Measurements from ENCODE around the gene MOV10L1. TPM values are rescaled to one million over a fixed set of nuclear protein-coding genes. Genes with fewer than 3 reads are reported as not detected.

Gene MOV10L1
- total RNA-seq, 4 donors from 2014 or later, result 0.23 to 0.83 (median 0.40) TPM

DNA sequence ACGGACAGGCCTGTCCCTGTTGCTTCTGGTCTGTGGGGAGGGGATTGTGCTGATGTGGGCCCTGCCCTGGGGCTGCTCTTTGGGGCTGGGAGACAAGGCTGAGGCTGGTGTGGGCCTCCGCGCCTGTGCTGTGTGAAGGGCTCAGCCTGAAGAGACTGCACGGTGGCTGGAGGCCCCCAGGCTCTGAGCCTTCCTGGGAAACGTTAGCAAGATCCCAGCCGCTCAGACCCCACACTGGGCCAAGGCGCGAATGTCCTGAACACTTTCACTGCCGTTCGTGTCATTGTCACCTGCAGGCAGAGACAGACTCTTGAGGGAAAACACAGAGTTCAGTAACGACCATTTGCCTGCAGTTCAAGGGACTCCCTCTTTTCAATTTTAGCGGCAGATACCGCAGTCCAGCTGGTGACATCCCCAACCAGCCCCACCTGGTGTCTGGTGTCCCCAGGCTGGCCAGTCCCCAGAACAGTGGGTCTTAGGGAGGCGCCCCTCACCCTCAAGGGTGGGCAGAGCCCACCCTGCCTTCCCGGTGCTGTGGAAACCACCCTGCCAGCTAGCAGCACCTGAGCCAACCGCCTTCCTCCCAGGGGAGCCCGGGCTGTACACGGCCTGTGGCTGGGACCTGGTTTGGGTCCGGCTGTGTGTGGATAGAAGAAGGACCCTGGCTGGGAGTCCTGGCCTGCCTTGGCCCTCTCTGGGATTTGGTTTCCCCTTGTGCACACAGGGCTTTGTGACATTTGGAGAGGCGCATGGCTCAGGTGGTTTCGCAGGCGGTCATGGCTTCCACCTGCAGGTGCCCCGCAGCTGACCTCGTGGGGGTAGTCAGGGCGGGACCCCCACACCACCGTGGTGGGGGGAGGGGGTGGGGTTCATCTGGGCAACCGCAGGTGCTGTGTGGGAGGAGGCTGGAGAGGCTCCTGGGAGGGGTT is 86.4 kb downstream of the MOV10L1 start:
- no peak for TF ChIP-seq POLR2A (IDR thresholded peaks at IDR 0.05; ENCODE audit: low read depth)
- no peak for TF ChIP-seq EP300 (IDR thresholded peaks at IDR 0.05)
- TF ChIP-seq, protein P1, sequence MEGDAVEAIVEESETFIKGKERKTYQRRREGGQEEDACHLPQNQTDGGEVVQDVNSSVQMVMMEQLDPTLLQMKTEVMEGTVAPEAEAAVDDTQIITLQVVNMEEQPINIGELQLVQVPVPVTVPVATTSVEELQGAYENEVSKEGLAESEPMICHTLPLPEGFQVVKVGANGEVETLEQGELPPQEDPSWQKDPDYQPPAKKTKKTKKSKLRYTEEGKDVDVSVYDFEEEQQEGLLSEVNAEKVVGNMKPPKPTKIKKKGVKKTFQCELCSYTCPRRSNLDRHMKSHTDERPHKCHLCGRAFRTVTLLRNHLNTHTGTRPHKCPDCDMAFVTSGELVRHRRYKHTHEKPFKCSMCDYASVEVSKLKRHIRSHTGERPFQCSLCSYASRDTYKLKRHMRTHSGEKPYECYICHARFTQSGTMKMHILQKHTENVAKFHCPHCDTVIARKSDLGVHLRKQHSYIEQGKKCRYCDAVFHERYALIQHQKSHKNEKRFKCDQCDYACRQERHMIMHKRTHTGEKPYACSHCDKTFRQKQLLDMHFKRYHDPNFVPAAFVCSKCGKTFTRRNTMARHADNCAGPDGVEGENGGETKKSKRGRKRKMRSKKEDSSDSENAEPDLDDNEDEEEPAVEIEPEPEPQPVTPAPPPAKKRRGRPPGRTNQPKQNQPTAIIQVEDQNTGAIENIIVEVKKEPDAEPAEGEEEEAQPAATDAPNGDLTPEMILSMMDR (IDR thresholded peaks at IDR 0.05), result no peak
- TF ChIP-seq POLR2AphosphoS5 (IDR thresholded peaks at IDR 0.05), result no peak
- no peaks in the 10 kb centered on the region for H3K9me3 ChIP-seq
- no peak for DNase-seq (ENCODE audit: extremely low spot score)
- peaks cover 0 to 17% (median 2%) of the 10 kb centered on the region in 4 donors for H3K4me1 ChIP-seq
- H3K4me3 ChIP-seq, result no peak overlapping the region
- H3K27ac ChIP-seq (replicated peaks in 1 of 4), result no peak overlapping the region
- H3K36me3 ChIP-seq, result no peaks in the 10 kb centered on the region
- intact Hi-C loops (cut with DNase I), result no loop called here
- 84% methylated on average over 22 of the region's 27 CpGs for WGBS
- H3K27me3 ChIP-seq, result peaks cover 0 to 95% (median 19%) of the 10 kb centered on the region in 4 donors

- WGBS, result 95% methylated on average over 65 of the region's 76 CpGs
- Histone ChIP-seq H3K4me1 (peaks cover 0 to 13% (median 0%) of the 10 kb centered on the region in 4 donors), H3K27ac (replicated peaks in 1 of 4) (no peak overlapping the region), H3K9me3 (no peaks in the 10 kb centered on the region), H3K36me3 (no peaks in the 10 kb centered on the region), H3K4me3 (no peak overlapping the region), H3K27me3 (peaks cover 0 to 87% (median 17%) of the 10 kb centered on the region in 4 donors)
- intact Hi-C loops (cut with DNase I), result no loop called here
- no peak for DNase-seq (ENCODE audit: extremely low spot score)
- TF ChIP-seq, protein P1 (IDR thresholded peaks at IDR 0.05), result no peak
- TF ChIP-seq EP300 (IDR thresholded peaks at IDR 0.05) (no peak), POLR2AphosphoS5 (IDR thresholded peaks at IDR 0.05) (no peak), POLR2A (IDR thresholded peaks at IDR 0.05; ENCODE audit: low read depth) (no peak)
Measured at GRCh38 chr22:50176850-50177536, 87.2 kb downstream of the MOV10L1 start.

DNA sequence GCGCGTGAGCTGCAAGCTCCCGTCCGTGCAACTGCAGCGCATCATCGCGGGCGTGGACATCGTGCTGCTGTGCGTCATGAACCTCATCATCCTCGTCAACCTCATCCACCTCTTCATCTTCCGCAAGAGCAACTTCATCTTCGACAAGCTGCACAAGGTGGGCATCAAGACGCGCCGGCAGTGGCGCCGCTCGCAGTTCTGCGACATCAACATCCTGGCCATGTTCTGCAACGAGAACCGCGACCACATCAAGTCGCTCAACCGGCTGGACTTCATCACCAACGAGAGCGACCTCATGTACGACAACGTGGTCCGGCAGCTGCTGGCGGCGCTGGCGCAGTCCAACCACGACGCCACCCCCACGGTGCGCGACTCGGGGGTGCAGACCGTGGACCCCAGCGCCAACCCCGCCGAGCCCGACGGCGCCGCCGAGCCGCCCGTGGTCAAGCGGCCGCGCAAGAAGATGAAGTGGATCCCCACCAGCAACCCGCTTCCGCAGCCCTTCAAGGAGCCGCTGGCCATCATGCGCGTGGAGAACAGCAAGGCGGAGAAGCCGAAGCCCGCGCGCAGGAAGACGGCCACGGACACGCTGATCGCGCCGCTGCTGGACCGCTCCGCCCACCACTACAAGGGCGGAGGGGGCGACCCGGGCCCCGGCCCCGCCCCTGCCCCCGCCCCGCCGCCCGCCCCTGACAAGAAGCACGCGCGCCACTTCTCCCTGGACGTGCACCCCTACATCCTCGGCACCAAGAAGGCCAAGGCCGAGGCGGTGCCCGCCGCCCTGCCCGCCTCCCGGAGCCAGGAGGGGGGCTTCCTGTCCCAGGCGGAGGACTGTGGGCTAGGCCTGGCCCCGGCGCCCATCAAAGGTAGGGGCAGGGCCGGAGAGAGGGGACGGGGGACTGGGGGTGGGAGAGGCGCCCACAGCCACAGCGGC is 88.0 kb downstream of the MOV10L1 start:
- WGBS, result 51% methylated on average over 27 of the region's 98 CpGs
- TF ChIP-seq EP300 (IDR thresholded peaks at IDR 0.05) (no peak), POLR2AphosphoS5 (IDR thresholded peaks at IDR 0.05) (no peak), POLR2A (IDR thresholded peaks at IDR 0.05; ENCODE audit: low read depth) (no peak)
- TF ChIP-seq, protein P1 (IDR thresholded peaks at IDR 0.05), result no peak
- Histone ChIP-seq H3K27ac (replicated peaks in 1 of 4) (no peak overlapping the region), H3K27me3 (peaks cover 0 to 79% (median 17%) of the 10 kb centered on the region in 4 donors), H3K36me3 (no peaks in the 10 kb centered on the region), H3K4me3 (no peak overlapping the region), H3K4me1 (peaks cover 0 to 13% (median 0%) of the 10 kb centered on the region in 4 donors), H3K9me3 (no peaks in the 10 kb centered on the region)
- intact Hi-C loops (cut with DNase I), result no loop called here
- DNase-seq (ENCODE audit: extremely low spot score), result no peak

DNA sequence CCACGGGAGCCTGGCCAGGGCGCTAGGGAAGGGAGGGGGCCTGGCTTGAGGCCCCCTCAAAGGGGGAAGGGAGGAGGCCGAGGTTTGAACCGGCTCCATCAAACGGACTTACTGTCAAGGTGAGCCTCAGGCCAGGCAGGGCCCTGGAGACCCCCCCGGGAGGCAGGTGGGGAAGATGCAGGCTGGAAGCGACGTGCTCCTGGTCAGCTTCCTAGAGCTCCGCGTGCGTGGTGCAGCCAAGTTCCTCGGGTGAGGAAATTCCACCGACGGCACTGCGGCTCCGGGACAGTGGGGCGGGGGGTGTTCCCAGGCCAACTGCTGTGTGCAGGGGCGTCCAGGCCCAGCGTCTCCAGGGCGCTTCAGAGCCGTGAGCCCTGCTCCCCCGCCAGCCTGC is 88.7 kb downstream of the MOV10L1 start:
- 66% methylated on average over 17 of the region's 22 CpGs for WGBS
- no peak for DNase-seq (ENCODE audit: extremely low spot score)
- Histone ChIP-seq H3K4me1 (peaks cover 0 to 13% (median under 1%) of the 10 kb centered on the region in 4 donors), H3K4me3 (no peak overlapping the region), H3K36me3 (no peaks in the 10 kb centered on the region), H3K9me3 (no peaks in the 10 kb centered on the region), H3K27me3 (peaks cover 0 to 74% (median 17%) of the 10 kb centered on the region in 4 donors), H3K27ac (replicated peaks in 1 of 4) (no peak overlapping the region)
- intact Hi-C loops (cut with DNase I), result no loop called here
- TF ChIP-seq EP300 (IDR thresholded peaks at IDR 0.05) (no peak), POLR2AphosphoS5 (IDR thresholded peaks at IDR 0.05) (no peak), POLR2A (IDR thresholded peaks at IDR 0.05; ENCODE audit: low read depth) (no peak)
- TF ChIP-seq, protein P1 (IDR thresholded peaks at IDR 0.05), result no peak

All from esophagus muscularis mucosa (tissue), 4 donors.